GM12878 (cell line): ENCODE data around the gene AMPD3. TPM values are rescaled to one million over a fixed set of nuclear protein-coding genes. Genes with fewer than 3 reads are reported as not detected.
A peak's percentile ranks its signal among the peaks of the same experiment; 100 is the strongest.

ENCODE experiments used
- ATAC-seq: fragments of 200-7000 bp; cut with Tn5 transposase; 3 replicates; pipeline ENCODE4 v1.9.1; 2020; ENCODE audit warnings: mild to moderate bottlenecking, moderate library complexity
- BruUV-seq: library from RNA; stranded (reverse); fragments of 400-500 nt; replicated peaks from 2 replicates; lab custom pipeline; 2021; lab: Mats Ljungman, UMichigan
- CTCF ChIA-PET: fragments of 300-600 bp; sonication (Branson Sonifier 250); formaldehyde crosslinking; extraction: SDS; loops from one replicate; lab custom pipeline; 2021; ENCODE audit warnings: inconsistent platforms; lab: Yijun Ruan, JAX
- POLR2A ChIA-PET: fragments of 350-600 bp; formaldehyde crosslinking; extraction: SDS; loops from one replicate; lab custom pipeline; 2021; ENCODE audit warnings: inconsistent platforms; lab: Charles Lee
- RAD21 ChIA-PET: fragments of 300-600 bp; sonication (Branson Sonifier 250); formaldehyde crosslinking; loops from one replicate; lab custom pipeline; 2023; ENCODE audit warnings: antibody characterized with exemption; ENCODE audit not compliant: unreplicated experiment; lab: Charles Lee
- SMC1A ChIA-PET: fragments of 300-600 bp; sonication (Branson Sonifier 250); formaldehyde crosslinking; loops from one replicate; lab custom pipeline; 2023; ENCODE audit not compliant: unreplicated experiment, uncharacterized antibody; lab: Charles Lee
- DNase-seq: peaks from one replicate; pipeline ENCODE4 v3.0.0-alpha.2; 2011; ENCODE audit warnings: low read depth, low spot score
- FAIRE-seq: peaks from 3 replicates; lab custom pipeline; 2011; peaks lifted over from hg19 to GRCh38; lab: Jason Lieb, UNC
- H2AFZ ChIP-seq: 2 replicates; pipeline ENCODE4 v1.6.0; 2011; ENCODE audit warnings: low read depth, low read length, control low read depth; ENCODE audit not compliant: control insufficient read depth
- H3K27ac ChIP-seq: 2 replicates; pipeline ENCODE4 v1.5.1; 2011; ENCODE audit warnings: control low read depth; ENCODE audit not compliant: control insufficient read depth, insufficient read depth
- H3K27me3 ChIP-seq, 2 experiments: replicated peaks in 1 of 2; 2 replicates each; pipeline versions ENCODE4 v1.6.0 to v1.6.1; 2011; ENCODE audit warnings: low read length in 1 of 2; ENCODE audit not compliant: control insufficient read depth in 2 of 2, insufficient read depth in 2 of 2
- H3K36me3 ChIP-seq, 2 experiments: 2 replicates each; pipeline ENCODE4 v1.5.1; 2011; ENCODE audit warnings: low read length in 1 of 2; ENCODE audit not compliant: control insufficient read depth in 2 of 2, insufficient read depth in 2 of 2
- H3K4me1 ChIP-seq: 2 replicates; pipeline ENCODE4 v1.6.1; 2011; ENCODE audit warnings: mild to moderate bottlenecking, low read length, moderate library complexity, mixed read lengths; ENCODE audit not compliant: control insufficient read depth, insufficient read depth
- H3K4me2 ChIP-seq: 2 replicates; pipeline ENCODE4 v1.6.0; 2011; ENCODE audit warnings: control low read depth; ENCODE audit not compliant: control insufficient read depth, insufficient read depth
- H3K4me3 ChIP-seq: fragments of 200-600 bp; sonication (generic); 2 replicates; pipeline ENCODE4 v1.5.1; 2016
- H3K79me2 ChIP-seq: 2 replicates; pipeline ENCODE4 v1.6.0; 2011; ENCODE audit warnings: low read length; ENCODE audit not compliant: control insufficient read depth, insufficient read depth
- H3K9ac ChIP-seq: 2 replicates; pipeline ENCODE4 v1.8.0; 2011; ENCODE audit warnings: low read length, control low read depth, mixed read lengths; ENCODE audit not compliant: control insufficient read depth, insufficient read depth
- H3K9me3 ChIP-seq: replicated peaks from 3 replicates; pipeline ENCODE4 v1.5.1; 2011; ENCODE audit warnings: mild to moderate bottlenecking, low read length; ENCODE audit not compliant: control insufficient read depth, insufficient read depth
- H4K20me1 ChIP-seq: 2 replicates; pipeline ENCODE4 v1.6.0; 2011; ENCODE audit not compliant: control insufficient read depth, insufficient read depth
- IKZF1 ChIP-seq: fragments of 450-650 bp; conservative IDR thresholded peaks from 2 replicates; pipeline ENCODE4 v1.6.1; 2017; ENCODE audit warnings: antibody characterized with exemption, mild to moderate bottlenecking
- RAD21 ChIP-seq: IDR thresholded peaks from 2 replicates; pipeline ENCODE4 v1.6.1; 2011; ENCODE audit warnings: mild to moderate bottlenecking, low read depth, low read length, moderate library complexity; ENCODE audit not compliant: insufficient read depth
- WGBS: methylation state at CpG from one replicate; pipeline ENCODE4 v1.1.6; 2016; ENCODE audit warnings: low lambda C conversion rate; ENCODE audit not compliant: insufficient replicate concordance, insufficient coverage; ENCODE audit errors: missing lambda C conversion rate; 5-methylcytosine and 5-hydroxymethylcytosine counted together
- in situ Hi-C: fragments of 300-500 bp; cut with MboI; formaldehyde crosslinking; loops from 9 replicates; pipeline ENCODE4 v1.14.3; 2018; ENCODE audit warnings: mixed read lengths
- intact Hi-C: fragments of 100-400 bp; cut with micrococcal nuclease; formaldehyde crosslinking; loops from one replicate; pipeline ENCODE4 v1.14.2; 2022; ENCODE audit not compliant: unreplicated experiment
- polyA plus RNA-seq, 11 experiments: library from polyadenylated mRNA; depleted of rRNA in 4 of 11; unstranded in 6 of 11; stranded (reverse) in 5 of 11; fragments of >200 nt; fragmentation: Nextera tagmentation in 4 of 11; fragmentation: Illumina TruSeq in 1 of 11; extraction: Ambion mirVana in 4 of 11; extraction: Trizol in 1 of 11; gene quantifications; 1 replicate in 1 of 11; 2 replicates in 10 of 11; pipeline versions ENCODE4 v1.2.1 to v1.2.3, GENCODE V29; 2011 to 2016; ENCODE audit warnings: inconsistent platforms in 2 of 11, missing spikeins in 2 of 11, low read depth in 1 of 11
- total RNA-seq, 4 experiments: library from RNA; depleted of rRNA in 3 of 4; stranded (reverse); fragments of >200 nt in 3 of 4; fragmentation: Illumina TruSeq in 1 of 4; extraction: Trizol in 1 of 4; gene quantifications; 2 replicates each; pipeline versions ENCODE4 v1.2.1 to v1.2.3, GENCODE V29; 2013 to 2021
- TF ChIP-seq, protein P1 (sequence below), 3 experiments: IDR thresholded peaks in 2 of 3; conservative IDR thresholded peaks in 1 of 3; 2 replicates each; pipeline ENCODE4 v1.5.1; 2011; ENCODE audit warnings: low read depth in 3 of 3, low read length in 3 of 3, mild to moderate bottlenecking in 3 of 3, control low read depth in 2 of 3, moderate library complexity in 2 of 3, inconsistent platforms in 1 of 3, mixed read lengths in 1 of 3; ENCODE audit not compliant: control insufficient read depth in 2 of 3, insufficient read depth in 1 of 3; ENCODE audit errors: extremely low read depth in 1 of 3

AMPD3 gene
- total and polyA plus RNA-seq, 10 of the 15 experiments (the other 5 are each of a cell fraction or from before 2014, with no cell fraction given), result 5.6 to 28.6 (median 15.9) TPM

DNA sequence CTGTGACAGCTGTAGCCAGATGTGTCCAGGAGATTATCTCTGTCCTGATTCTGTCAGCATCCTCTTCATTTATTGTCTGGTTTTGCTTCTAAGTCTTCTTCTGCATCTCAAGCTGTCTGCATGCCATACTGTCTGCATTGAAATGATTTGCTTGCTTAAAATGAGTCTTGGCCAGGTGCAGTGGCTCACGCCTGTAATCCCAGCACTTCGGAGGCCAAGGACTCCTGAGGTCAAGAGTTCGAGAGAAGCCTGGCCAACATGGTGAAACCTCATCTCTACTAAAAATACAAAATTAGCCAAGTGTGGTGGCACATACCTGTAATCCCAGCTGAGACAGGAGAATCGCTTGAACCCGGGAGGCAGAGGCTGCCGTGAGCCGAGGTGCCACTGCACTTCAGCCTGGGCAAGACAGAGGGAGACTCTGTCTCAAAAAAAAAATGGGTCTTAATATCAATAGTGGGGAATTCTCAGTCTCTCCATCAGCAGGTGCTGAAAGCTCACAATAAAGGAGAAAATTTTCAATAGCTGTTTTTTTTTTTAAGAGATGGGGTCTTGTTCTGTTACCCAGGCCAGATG lies 39.2 kb upstream of the AMPD3 start:
- no peak overlapping the region for H3K4me3 ChIP-seq
- H3K36me3 ChIP-seq, result no peaks in the 10 kb centered on the region
- WGBS, result 65% methylated on average over 7 of the region's 7 CpGs
- intact Hi-C loops (no loop called here), in situ Hi-C loops (no loop called here)
- TF ChIP-seq, protein P1, sequence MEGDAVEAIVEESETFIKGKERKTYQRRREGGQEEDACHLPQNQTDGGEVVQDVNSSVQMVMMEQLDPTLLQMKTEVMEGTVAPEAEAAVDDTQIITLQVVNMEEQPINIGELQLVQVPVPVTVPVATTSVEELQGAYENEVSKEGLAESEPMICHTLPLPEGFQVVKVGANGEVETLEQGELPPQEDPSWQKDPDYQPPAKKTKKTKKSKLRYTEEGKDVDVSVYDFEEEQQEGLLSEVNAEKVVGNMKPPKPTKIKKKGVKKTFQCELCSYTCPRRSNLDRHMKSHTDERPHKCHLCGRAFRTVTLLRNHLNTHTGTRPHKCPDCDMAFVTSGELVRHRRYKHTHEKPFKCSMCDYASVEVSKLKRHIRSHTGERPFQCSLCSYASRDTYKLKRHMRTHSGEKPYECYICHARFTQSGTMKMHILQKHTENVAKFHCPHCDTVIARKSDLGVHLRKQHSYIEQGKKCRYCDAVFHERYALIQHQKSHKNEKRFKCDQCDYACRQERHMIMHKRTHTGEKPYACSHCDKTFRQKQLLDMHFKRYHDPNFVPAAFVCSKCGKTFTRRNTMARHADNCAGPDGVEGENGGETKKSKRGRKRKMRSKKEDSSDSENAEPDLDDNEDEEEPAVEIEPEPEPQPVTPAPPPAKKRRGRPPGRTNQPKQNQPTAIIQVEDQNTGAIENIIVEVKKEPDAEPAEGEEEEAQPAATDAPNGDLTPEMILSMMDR (IDR thresholded peaks at IDR 0.05 in 2 of 3, conservative IDR thresholded peaks at IDR 0.05 in 1 of 3; ENCODE audit: control insufficient read depth in 2 of 3, extremely low read depth in 1 of 3, insufficient read depth in 1 of 3, low read depth in 3 of 3, low read length in 3 of 3), result peak in 2 of 3 experiments; percentile 20 to 27; a peak in 2 of 6 replicates
- no peak for TF ChIP-seq IKZF1
- TF ChIP-seq RAD21, result peak; percentile 29; the same call in 1 of the 2 replicates
- H3K9ac ChIP-seq, result no peak overlapping the region
- FAIRE-seq, result no peak
- peak; percentile 37; the same call in 1 of the 3 replicates for ATAC-seq
- BruUV-seq, result no TSS peak
- no peak overlapping the region for H3K27ac ChIP-seq
- SMC1A ChIA-PET, result interaction anchor here (0.9 to 4.6 kb wide), 10 partner anchors 10 to 322 kb away, joined by 3 to 36 read pairs (median 6); partner anchors contain the start of genes AMPD3 and RNF141
- no peak for DNase-seq
- no peaks in the 10 kb centered on the region for H3K9me3 ChIP-seq
- CTCF ChIA-PET, result interaction anchor here (0.6 to 4.6 kb wide), 17 partner anchors 11 to 326 kb away, joined by 3 to 36 read pairs (median 3); partner anchors contain the start of genes AMPD3 and RNF141
- RAD21 ChIA-PET, result interaction anchor here (0.6 to 1.7 kb wide), 9 partner anchors 10 to 682 kb away, joined by 3 to 8 read pairs (median 3); partner anchors contain the start of gene RNF141
- POLR2A ChIA-PET, result interaction anchor here (1.5 kb wide), 1 partner anchor 36 kb away, joined by 3 read pairs; no protein-coding TSS in a partner anchor
- no peaks in the 10 kb centered on the region for H3K79me2 ChIP-seq
- peaks cover 7% of the 10 kb centered on the region; the same call in 1 of the 2 replicates for H3K4me1 ChIP-seq
- H3K27me3 ChIP-seq, result no peaks in the 10 kb centered on the region; a peak in 1 of 4 replicates
- no peak overlapping the region for H3K4me2 ChIP-seq
- no peak overlapping the region for H2AFZ ChIP-seq
- H4K20me1 ChIP-seq, result no peaks in the 10 kb centered on the region; the same call in 1 of the 2 replicates
